ENCODE data around the gene IGSF23. TPM values are rescaled to one million over a fixed set of nuclear protein-coding genes. Genes with fewer than 3 reads are reported as not detected.

The IGSF23 gene
- total RNA-seq, 1 donor = not detected

DNA sequence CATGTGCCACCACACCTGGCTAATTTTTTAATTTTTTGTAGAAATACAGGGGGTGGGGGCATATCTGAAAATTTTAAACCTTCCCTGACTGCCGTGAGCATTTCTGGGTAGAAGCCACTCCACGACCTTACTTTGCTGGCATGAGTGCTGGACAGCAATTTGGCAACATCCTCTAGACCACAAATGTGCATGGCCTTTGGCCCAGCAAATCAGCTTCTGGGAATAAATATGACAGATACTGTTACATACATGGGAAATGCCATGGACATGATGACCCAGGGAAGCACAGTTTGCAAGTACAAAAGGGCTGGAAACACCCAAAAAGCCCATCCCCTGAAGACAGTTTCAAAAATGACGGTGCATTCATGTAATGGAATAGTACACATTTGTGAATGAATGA, 27.2 kb downstream of the IGSF23 start:
- TF ChIP-seq, protein P1, sequence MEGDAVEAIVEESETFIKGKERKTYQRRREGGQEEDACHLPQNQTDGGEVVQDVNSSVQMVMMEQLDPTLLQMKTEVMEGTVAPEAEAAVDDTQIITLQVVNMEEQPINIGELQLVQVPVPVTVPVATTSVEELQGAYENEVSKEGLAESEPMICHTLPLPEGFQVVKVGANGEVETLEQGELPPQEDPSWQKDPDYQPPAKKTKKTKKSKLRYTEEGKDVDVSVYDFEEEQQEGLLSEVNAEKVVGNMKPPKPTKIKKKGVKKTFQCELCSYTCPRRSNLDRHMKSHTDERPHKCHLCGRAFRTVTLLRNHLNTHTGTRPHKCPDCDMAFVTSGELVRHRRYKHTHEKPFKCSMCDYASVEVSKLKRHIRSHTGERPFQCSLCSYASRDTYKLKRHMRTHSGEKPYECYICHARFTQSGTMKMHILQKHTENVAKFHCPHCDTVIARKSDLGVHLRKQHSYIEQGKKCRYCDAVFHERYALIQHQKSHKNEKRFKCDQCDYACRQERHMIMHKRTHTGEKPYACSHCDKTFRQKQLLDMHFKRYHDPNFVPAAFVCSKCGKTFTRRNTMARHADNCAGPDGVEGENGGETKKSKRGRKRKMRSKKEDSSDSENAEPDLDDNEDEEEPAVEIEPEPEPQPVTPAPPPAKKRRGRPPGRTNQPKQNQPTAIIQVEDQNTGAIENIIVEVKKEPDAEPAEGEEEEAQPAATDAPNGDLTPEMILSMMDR (IDR thresholded peaks at IDR 0.05; ENCODE audit: extremely low read depth, low read depth, low read length) = no peak
- H3K27me3 ChIP-seq (ENCODE audit: insufficient read depth, low read length) = no peaks in the 10 kb centered on the region
- H3K27ac ChIP-seq (ENCODE audit: low read depth, low read length) = peak overlapping the region; percentile 36
- peak; percentile 83 for DNase-seq (ENCODE audit: insufficient read length, low spot score, missing footprints)
- H3K4me2 ChIP-seq (ENCODE audit: insufficient read depth, low read length) = peak overlapping the region; percentile 26
- no peaks in the 10 kb centered on the region for H3K36me3 ChIP-seq (ENCODE audit: insufficient read depth, low read length)
- H2AFZ ChIP-seq (ENCODE audit: low read length) = no peak overlapping the region
- no peaks in the 10 kb centered on the region for H3K9me3 ChIP-seq (ENCODE audit: low read depth, low read length)
- H3K79me2 ChIP-seq (ENCODE audit: insufficient read depth, low read length) = peaks cover 16% of the 10 kb centered on the region
- H3K4me3 ChIP-seq (ENCODE audit: insufficient read depth, low read length) = no peak overlapping the region
- peaks cover 27% of the 10 kb centered on the region for H3K4me1 ChIP-seq (ENCODE audit: insufficient read depth, low read length)
- H4K20me1 ChIP-seq (ENCODE audit: insufficient read depth, low read length) = peaks cover 2% of the 10 kb centered on the region

DNA sequence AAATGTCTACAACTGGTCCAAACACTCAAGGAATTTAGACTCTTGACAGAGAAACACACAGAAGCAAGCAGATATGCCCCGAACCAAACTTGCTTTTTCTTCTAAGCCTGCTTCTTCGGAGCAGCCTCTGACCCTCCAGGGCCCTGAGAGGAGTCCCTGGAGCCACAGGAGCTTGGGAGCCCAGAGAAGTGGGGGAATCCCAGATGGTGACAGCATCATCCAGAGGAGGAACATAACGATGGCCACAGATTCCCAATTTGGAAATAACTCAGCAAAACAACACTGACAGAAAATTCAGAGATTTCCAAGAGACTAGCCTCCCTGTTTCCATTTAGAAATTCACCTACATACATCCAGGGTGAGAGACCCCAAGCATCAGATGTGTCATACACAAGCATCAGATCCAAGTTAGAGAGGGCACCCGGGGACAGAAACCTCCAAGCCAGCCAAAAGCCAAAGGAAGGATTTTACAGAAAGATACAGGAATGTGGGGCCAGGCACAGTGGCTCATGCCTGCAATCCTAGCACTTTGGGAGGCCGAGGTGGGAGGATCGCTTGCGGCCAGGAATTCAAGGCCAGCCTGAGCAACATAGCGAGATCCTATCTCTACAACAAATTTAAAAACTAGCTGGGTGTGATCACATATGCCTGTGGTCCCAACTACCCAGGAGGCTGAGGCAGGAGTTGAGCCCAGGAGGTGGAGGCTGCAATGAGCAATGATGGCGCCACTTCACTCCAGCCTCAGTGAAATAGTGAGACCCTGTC, 28.3 kb downstream of the IGSF23 start:
- Histone ChIP-seq H3K4me3 (ENCODE audit: insufficient read depth, low read length) (no peak overlapping the region), H3K27ac (ENCODE audit: low read depth, low read length) (no peak overlapping the region), H3K27me3 (ENCODE audit: insufficient read depth, low read length) (no peaks in the 10 kb centered on the region), H3K79me2 (ENCODE audit: insufficient read depth, low read length) (peaks cover 28% of the 10 kb centered on the region), H3K4me2 (ENCODE audit: insufficient read depth, low read length) (no peak overlapping the region), H4K20me1 (ENCODE audit: insufficient read depth, low read length) (peaks cover 11% of the 10 kb centered on the region), H3K36me3 (ENCODE audit: insufficient read depth, low read length) (peaks cover 9% of the 10 kb centered on the region), H3K4me1 (ENCODE audit: insufficient read depth, low read length) (peaks cover 19% of the 10 kb centered on the region), H2AFZ (ENCODE audit: low read length) (no peak overlapping the region), H3K9me3 (ENCODE audit: low read depth, low read length) (no peaks in the 10 kb centered on the region)
- DNase-seq (ENCODE audit: insufficient read length, low spot score, missing footprints) = no peak
- TF ChIP-seq, protein P1 (IDR thresholded peaks at IDR 0.05; ENCODE audit: extremely low read depth, low read depth, low read length) = no peak

DNA sequence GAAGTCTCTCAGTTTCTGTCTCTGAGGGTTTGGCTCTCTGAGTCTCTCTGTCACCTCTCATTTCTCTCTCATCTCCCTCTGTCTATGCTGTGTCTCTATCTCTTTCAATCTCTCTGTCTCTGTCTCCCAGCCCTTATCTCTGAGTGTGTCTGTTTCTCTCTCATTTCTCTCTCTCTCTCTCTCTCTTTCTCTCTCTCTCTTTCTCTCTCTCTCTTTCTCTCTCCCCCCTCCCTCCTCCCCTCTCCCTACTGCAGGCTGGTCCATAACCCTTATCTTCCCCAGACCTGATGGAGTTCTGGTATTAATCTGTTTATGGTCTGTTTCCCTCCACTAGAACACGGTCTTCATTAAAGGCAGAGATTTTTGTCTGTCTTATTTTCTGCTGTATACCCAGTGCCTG, 29.0 kb downstream of the IGSF23 start:
- TF ChIP-seq, protein P1 (IDR thresholded peaks at IDR 0.05; ENCODE audit: extremely low read depth, low read depth, low read length) = no peak
- no peak overlapping the region for H3K27ac ChIP-seq (ENCODE audit: low read depth, low read length)
- H3K4me1 ChIP-seq (ENCODE audit: insufficient read depth, low read length) = peaks cover 17% of the 10 kb centered on the region
- H2AFZ ChIP-seq (ENCODE audit: low read length) = no peak overlapping the region
- no peak overlapping the region for H3K4me3 ChIP-seq (ENCODE audit: insufficient read depth, low read length)
- H3K79me2 ChIP-seq (ENCODE audit: insufficient read depth, low read length) = peaks cover 34% of the 10 kb centered on the region
- no peak for DNase-seq (ENCODE audit: insufficient read length, low spot score, missing footprints)
- no peak overlapping the region for H3K4me2 ChIP-seq (ENCODE audit: insufficient read depth, low read length)
- H3K27me3 ChIP-seq (ENCODE audit: insufficient read depth, low read length) = no peaks in the 10 kb centered on the region
- H3K9me3 ChIP-seq (ENCODE audit: low read depth, low read length) = no peaks in the 10 kb centered on the region
- H4K20me1 ChIP-seq (ENCODE audit: insufficient read depth, low read length) = peaks cover 15% of the 10 kb centered on the region
- H3K36me3 ChIP-seq (ENCODE audit: insufficient read depth, low read length) = peaks cover 13% of the 10 kb centered on the region

DNA sequence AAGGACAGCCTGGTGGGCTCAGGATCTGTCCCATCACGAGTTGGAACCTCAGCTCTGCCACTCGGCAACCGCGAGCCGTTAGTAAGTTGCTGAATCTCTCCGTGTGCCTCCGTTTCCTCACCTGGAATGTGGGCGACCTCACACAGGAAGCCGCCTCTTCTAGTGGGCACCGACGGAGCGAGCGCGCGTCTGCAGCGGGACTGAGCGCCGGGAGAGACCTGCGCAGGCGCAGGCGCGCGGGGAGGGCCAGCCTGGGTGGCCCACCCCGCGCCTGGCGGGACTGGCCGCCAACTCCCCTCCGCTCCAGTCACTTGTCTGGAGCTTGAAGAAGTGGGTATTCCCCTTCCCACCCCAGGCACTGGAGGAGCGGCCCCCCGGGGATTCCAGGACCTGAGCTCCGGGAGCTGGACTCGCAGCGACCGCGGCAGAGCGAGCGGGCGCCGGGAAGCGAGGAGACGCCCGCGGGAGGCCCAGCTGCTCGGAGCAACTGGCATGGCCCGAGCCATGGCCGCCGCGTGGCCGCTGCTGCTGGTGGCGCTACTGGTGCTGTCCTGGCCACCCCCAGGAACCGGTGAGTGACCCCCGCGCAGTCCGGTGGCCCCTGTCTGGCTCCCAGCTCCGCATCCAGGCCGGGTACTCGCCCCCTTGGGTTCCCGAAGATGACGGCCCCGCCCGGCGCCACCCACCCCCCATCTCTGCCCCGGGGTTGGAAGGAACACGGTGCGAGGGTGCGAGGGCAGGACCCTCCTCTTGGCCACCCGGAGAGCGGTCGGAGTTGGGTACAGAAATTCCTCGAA, 30.4 kb downstream of the IGSF23 start, which contains the start of gene PVR:
Gene PVR, plus strand, starts transcription at position 306 of the 797 bp plus-strand sequence. Its CDS starts 187 bp downstream, at position 493.
- Histone ChIP-seq H3K4me1 (ENCODE audit: insufficient read depth, low read length) (peaks cover 27% of the 10 kb centered on the region), H4K20me1 (ENCODE audit: insufficient read depth, low read length) (peaks cover 26% of the 10 kb centered on the region), H3K79me2 (ENCODE audit: insufficient read depth, low read length) (peaks cover 45% of the 10 kb centered on the region), H2AFZ (ENCODE audit: low read length) (peak within 1 kb of the TSS; percentile 99), H3K9me3 (ENCODE audit: low read depth, low read length) (no peaks in the 10 kb centered on the region), H3K27me3 (ENCODE audit: insufficient read depth, low read length) (no peaks in the 10 kb centered on the region), H3K36me3 (ENCODE audit: insufficient read depth, low read length) (peaks cover 21% of the 10 kb centered on the region), H3K4me3 (ENCODE audit: insufficient read depth, low read length) (peak within 1 kb of the TSS; percentile 90), H3K27ac (ENCODE audit: low read depth, low read length) (peak within 1 kb of the TSS; percentile 86), H3K4me2 (ENCODE audit: insufficient read depth, low read length) (peak within 1 kb of the TSS; percentile 96)
- DNase-seq (ENCODE audit: insufficient read length, low spot score, missing footprints) = peak; percentile 99
- TF ChIP-seq, protein P1 (IDR thresholded peaks at IDR 0.05; ENCODE audit: extremely low read depth, low read depth, low read length) = no peak
